B cell (primary cell): ENCODE measurements around the gene TCERG1L. TPM values are rescaled to one million over a fixed set of nuclear protein-coding genes. Genes with fewer than 3 reads are reported as not detected.

ENCODE experiments used
- ATAC-seq: fragments of 200-7000 bp; cut with Tn5 transposase; one replicate; pipeline ENCODE4 v1.10.0; 2021; ENCODE audit warnings: low read depth, mild to moderate bottlenecking, moderate number of reproducible peaks, moderate library complexity
- CTCF ChIA-PET: fragments of 350-600 bp; sonication (Branson Sonifier 250); formaldehyde crosslinking; loops from one replicate; lab custom pipeline; 2021; ENCODE audit warnings: antibody characterized with exemption, inconsistent platforms; lab: Charles Lee
- POLR2A ChIA-PET: fragments of 350-600 bp; sonication (Branson Sonifier 250); formaldehyde crosslinking; loops from one replicate; lab custom pipeline; 2021; ENCODE audit warnings: antibody characterized with exemption; lab: Charles Lee
- DNase-seq: peaks from one replicate; pipeline ENCODE4 v3.0.0; 2013
- H2AFZ ChIP-seq: 2 replicates; pipeline ENCODE4 v1.6.1; 2012; ENCODE audit warnings: mild to moderate bottlenecking, low read depth, low read length; ENCODE audit not compliant: insufficient read depth, poor library complexity, severe bottlenecking
- H3K27ac ChIP-seq, 2 donors: 1 replicate in 1 of 2; 2 replicates in 1 of 2; pipeline ENCODE4 v1.5.1; 2012 to 2013; ENCODE audit warnings: low read length in 2 of 2, mild to moderate bottlenecking in 2 of 2, moderate library complexity in 1 of 2
- H3K27me3 ChIP-seq, 4 experiments: fragments of 200-600 bp in 1 of 4; sonication (generic) in 1 of 4; replicated peaks in 1 of 4; 1 replicate in 2 of 4; 2 replicates in 2 of 4; pipeline versions ENCODE4 v1.6.1 to v1.7.0; 2013 to 2016; ENCODE audit warnings: low read length in 3 of 4, mild to moderate bottlenecking in 2 of 4, mixed read lengths in 1 of 4, moderate library complexity in 1 of 4; ENCODE audit not compliant: insufficient read depth in 4 of 4, control insufficient read depth in 3 of 4; ENCODE audit errors: control extremely low read depth in 1 of 4
- H3K36me3 ChIP-seq, 2 experiments: replicated peaks in 1 of 2; 1 replicate in 1 of 2; 2 replicates in 1 of 2; pipeline versions ENCODE4 v1.6.1 to v1.7.1; 2013; ENCODE audit warnings: low read length in 1 of 2; ENCODE audit not compliant: insufficient read depth in 2 of 2, control insufficient read depth in 1 of 2; ENCODE audit errors: control extremely low read depth in 1 of 2, extremely low read depth in 1 of 2
- H3K4me1 ChIP-seq, 2 donors: fragments of 200-600 bp in 1 of 2; sonication (generic) in 1 of 2; 1 replicate in 1 of 2; 2 replicates in 1 of 2; pipeline versions ENCODE4 v1.5.1 to v1.6.1; 2013 to 2017; ENCODE audit warnings: low read length in 2 of 2; ENCODE audit not compliant: control insufficient read depth in 2 of 2, insufficient read depth in 2 of 2
- H3K4me2 ChIP-seq: replicated peaks from 2 replicates; pipeline ENCODE3; 2012; ENCODE audit warnings: mild to moderate bottlenecking, low read depth, low read length; ENCODE audit not compliant: poor library complexity, severe bottlenecking
- H3K4me3 ChIP-seq, 5 experiments: fragments of 200-600 bp in 1 of 5; sonication (generic) in 1 of 5; 1 replicate in 3 of 5; 2 replicates in 2 of 5; pipeline versions ENCODE4 v1.5.1 to v1.7.0; 2011 to 2016; ENCODE audit warnings: low read length in 4 of 5, mild to moderate bottlenecking in 4 of 5, low read depth in 2 of 5, control low read depth in 1 of 5, moderate library complexity in 1 of 5; ENCODE audit not compliant: insufficient read depth in 1 of 5; ENCODE audit errors: control extremely low read depth in 1 of 5, extremely low read depth in 1 of 5
- H3K79me2 ChIP-seq: fragments of 200-600 bp; sonication (generic); one replicate; pipeline ENCODE4 v1.6.0; 2016; ENCODE audit warnings: low read length; ENCODE audit not compliant: control insufficient read depth, insufficient read depth
- H3K9ac ChIP-seq: fragments of 200-600 bp; sonication (generic); 2 replicates; pipeline ENCODE4 v1.6.1; 2017; ENCODE audit warnings: mild to moderate bottlenecking, low read length, moderate library complexity
- H3K9me3 ChIP-seq, 3 donors: one replicate each; pipeline versions ENCODE4 v1.6.1 to v1.7.1; 2013; ENCODE audit warnings: low read length in 2 of 3; ENCODE audit not compliant: control insufficient read depth in 2 of 3, insufficient read depth in 1 of 3; ENCODE audit errors: control extremely low read depth in 1 of 3
- H4K20me1 ChIP-seq: 2 replicates; pipeline ENCODE4 v1.6.0; 2012; ENCODE audit warnings: mild to moderate bottlenecking, low read length; ENCODE audit not compliant: insufficient read depth, control insufficient read depth, poor library complexity, severe bottlenecking
- H3K27ac Mint-ChIP-seq: one replicate; pipeline ENCODE4 v1.8.0; 2021; ENCODE audit warnings: mixed read lengths
- H3K27me3 Mint-ChIP-seq: one replicate; pipeline ENCODE4 v1.8.0; 2021; ENCODE audit warnings: mixed read lengths
- H3K4me1 Mint-ChIP-seq: one replicate; pipeline ENCODE4 v1.8.0; 2021; ENCODE audit warnings: mixed read lengths
- H3K4me3 Mint-ChIP-seq: one replicate; pipeline ENCODE4 v1.8.0; 2021; ENCODE audit warnings: mixed read lengths
- H3K9me3 Mint-ChIP-seq: one replicate; pipeline ENCODE4 v1.8.0; 2022; ENCODE audit warnings: mixed read lengths; ENCODE audit not compliant: insufficient read depth
- EZH2 ChIP-seq: IDR thresholded peaks from 2 replicates; pipeline ENCODE4 v1.6.1; 2012; ENCODE audit warnings: borderline replicate concordance, low read depth, mild to moderate bottlenecking, moderate library complexity, low read length; ENCODE audit not compliant: insufficient read depth, poor library complexity, severe bottlenecking
- WGBS: methylation state at CpG from one replicate; pipeline ENCODE4 v1.1.5; 2013; ENCODE audit warnings: missing lambda C conversion rate; ENCODE audit not compliant: insufficient coverage; 5-methylcytosine and 5-hydroxymethylcytosine counted together
- intact Hi-C: fragments of 100-400 bp; cut with micrococcal nuclease; formaldehyde crosslinking; loops from one replicate; pipeline ENCODE4 v1.10.0; 2022
- polyA plus RNA-seq: library from polyadenylated mRNA; depleted of rRNA; stranded (reverse); fragments of >200 nt; gene quantifications from 2 replicates; pipeline ENCODE4 v1.2.3, GENCODE V29; 2012
- total RNA-seq, 2 donors: library from RNA; stranded (reverse); fragments of 120-200 nt in 1 of 2; gene quantifications; 1 replicate in 1 of 2; 2 replicates in 1 of 2; pipeline versions ENCODE4 v1.2.3 to v1.2.4, GENCODE V29; 2013 to 2022
- TF ChIP-seq, protein P1 (sequence below): fragments of 200-600 bp; IDR thresholded peaks from one replicate; pipeline ENCODE4 v1.8.0; 2022; ENCODE audit warnings: antibody characterized with exemption, mild to moderate bottlenecking

Gene TCERG1L
- total and polyA plus RNA-seq, 2 donors (not counting 1 experiment from before 2014, with no cell fraction given), result 0.10 TPM; not detected in 1

DNA sequence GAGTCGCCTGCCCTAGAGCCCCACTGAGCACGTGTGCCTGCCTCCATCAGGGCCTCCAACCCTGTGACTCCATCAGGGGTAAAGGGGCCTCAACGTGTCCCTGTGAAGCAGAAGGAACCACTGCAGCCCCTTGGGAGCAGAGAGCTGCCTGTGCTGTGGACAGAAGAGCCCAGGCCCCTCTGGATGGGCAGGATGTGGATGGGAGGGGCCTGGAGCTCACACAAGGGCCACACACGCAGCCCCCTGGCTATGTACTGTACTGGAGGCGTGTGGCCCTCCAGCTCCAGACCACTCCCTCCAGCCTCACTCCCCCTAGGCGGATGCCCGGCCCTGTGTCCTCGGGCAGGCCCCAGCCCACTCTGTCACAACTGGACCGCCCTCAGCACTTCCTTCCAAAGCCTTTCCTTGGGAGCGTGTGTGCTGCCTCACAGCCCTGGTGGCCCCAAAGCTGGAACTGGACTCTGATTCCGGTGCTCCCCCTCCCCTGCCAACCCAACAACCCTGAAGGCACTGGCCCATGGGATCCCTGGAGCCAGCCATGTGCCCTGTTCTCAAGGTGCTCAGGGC is 238.0 kb downstream of the TCERG1L start:
- Mint-ChIP-seq H3K4me3 (no peak overlapping the region), H3K9me3 (no peaks in the 10 kb centered on the region), H3K27ac (no peak overlapping the region), H3K27me3 (no peaks in the 10 kb centered on the region), H3K4me1 (no peaks in the 10 kb centered on the region)
- Histone ChIP-seq H4K20me1 (no peaks in the 10 kb centered on the region), H3K4me1 (no peaks in the 10 kb centered on the region), H2AFZ (no peak overlapping the region), H3K4me3 (no peak overlapping the region), H3K4me2 (no peak overlapping the region), H3K9me3 (peaks cover 0 to 13% (median 0%) of the 10 kb centered on the region in 3 donors), H3K27ac (no peak overlapping the region), H3K9ac (no peak overlapping the region), H3K36me3 (no peaks in the 10 kb centered on the region), H3K27me3 (no peaks in the 10 kb centered on the region), H3K79me2 (no peaks in the 10 kb centered on the region)
- POLR2A ChIA-PET, result no interaction called here
- TF ChIP-seq EZH2, result no peak
- TF ChIP-seq, protein P1, sequence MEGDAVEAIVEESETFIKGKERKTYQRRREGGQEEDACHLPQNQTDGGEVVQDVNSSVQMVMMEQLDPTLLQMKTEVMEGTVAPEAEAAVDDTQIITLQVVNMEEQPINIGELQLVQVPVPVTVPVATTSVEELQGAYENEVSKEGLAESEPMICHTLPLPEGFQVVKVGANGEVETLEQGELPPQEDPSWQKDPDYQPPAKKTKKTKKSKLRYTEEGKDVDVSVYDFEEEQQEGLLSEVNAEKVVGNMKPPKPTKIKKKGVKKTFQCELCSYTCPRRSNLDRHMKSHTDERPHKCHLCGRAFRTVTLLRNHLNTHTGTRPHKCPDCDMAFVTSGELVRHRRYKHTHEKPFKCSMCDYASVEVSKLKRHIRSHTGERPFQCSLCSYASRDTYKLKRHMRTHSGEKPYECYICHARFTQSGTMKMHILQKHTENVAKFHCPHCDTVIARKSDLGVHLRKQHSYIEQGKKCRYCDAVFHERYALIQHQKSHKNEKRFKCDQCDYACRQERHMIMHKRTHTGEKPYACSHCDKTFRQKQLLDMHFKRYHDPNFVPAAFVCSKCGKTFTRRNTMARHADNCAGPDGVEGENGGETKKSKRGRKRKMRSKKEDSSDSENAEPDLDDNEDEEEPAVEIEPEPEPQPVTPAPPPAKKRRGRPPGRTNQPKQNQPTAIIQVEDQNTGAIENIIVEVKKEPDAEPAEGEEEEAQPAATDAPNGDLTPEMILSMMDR, result no peak
- CTCF ChIA-PET, result no interaction called here
- 85% methylated on average over 10 of the region's 11 CpGs for WGBS
- DNase-seq (no peak), ATAC-seq (no peak)
- intact Hi-C loops, result no loop called here

DNA sequence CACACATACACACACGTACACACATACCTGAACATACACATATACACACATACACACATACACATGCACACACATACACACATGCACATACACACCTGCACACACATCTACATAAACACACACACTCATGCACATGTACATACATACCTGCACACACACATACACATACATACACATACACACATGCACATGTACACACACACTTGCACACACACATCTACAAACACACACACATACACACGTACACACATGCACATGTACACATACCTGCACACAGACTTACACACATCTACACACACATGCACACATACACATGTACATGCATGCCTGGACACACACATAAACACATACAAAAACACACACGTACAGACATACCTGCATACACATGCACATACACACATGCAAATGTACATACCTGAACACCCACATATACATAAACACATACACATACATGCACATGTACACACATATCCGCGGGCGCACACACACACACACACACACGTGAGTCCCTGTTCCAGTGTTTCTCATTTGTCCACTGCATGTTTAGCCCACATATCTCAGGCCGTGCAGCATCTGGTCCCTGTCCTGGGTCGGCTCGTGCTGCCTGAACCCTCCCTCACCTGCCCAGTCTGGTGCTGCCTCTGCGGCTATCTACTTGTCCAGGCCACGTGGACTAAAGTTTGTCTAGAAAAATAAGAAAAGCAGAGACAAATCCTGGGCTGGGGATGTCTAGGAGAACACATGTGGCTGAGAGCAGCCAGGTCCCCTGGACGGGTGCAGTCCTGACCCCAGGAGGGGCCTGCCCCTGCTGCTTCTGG is 238.7 kb downstream of the TCERG1L start:
- H3K4me3 Mint-ChIP-seq, result no peak overlapping the region
- Histone ChIP-seq H3K4me1 (no peaks in the 10 kb centered on the region), H3K4me3 (no peak overlapping the region), H4K20me1 (no peaks in the 10 kb centered on the region), H3K79me2 (no peaks in the 10 kb centered on the region), H3K4me2 (no peak overlapping the region), H3K27ac (no peak overlapping the region), H3K9ac (no peak overlapping the region), H3K9me3 (peaks cover 0 to 13% (median 0%) of the 10 kb centered on the region in 3 donors), H2AFZ (no peak overlapping the region), H3K27me3 (no peaks in the 10 kb centered on the region), H3K36me3 (no peaks in the 10 kb centered on the region)
- H3K4me1 Mint-ChIP-seq, result no peaks in the 10 kb centered on the region
- CTCF ChIA-PET, result no interaction called here
- DNase-seq, result no peak
- H3K27ac Mint-ChIP-seq, result no peak overlapping the region
- POLR2A ChIA-PET, result no interaction called here
- ATAC-seq, result no peak
- intact Hi-C loops, result no loop called here
- WGBS, result 93% methylated on average over 13 of the region's 13 CpGs
- TF ChIP-seq, protein P1, result no peak
- no peak for TF ChIP-seq EZH2
- H3K27me3 Mint-ChIP-seq, result no peaks in the 10 kb centered on the region
- H3K9me3 Mint-ChIP-seq, result no peaks in the 10 kb centered on the region
